Mucosa of descending colon (tissue), 3 donors: ENCODE results near the gene CAPZA2. TPM values are rescaled to one million over a fixed set of nuclear protein-coding genes. Genes with fewer than 3 reads are reported as not detected.
A peak's percentile ranks its signal among the peaks of the same experiment; 100 is the strongest.

Experiments used
- ATAC-seq: fragments of 200-7000 bp; cut with Tn5 transposase; one replicate; pipeline ENCODE4 v1.9.1; 2020; ENCODE audit warnings: mild to moderate bottlenecking, moderate library complexity
- DNase-seq, 3 donors: peaks; one replicate each; pipeline ENCODE4 v3.0.0-alpha.2; 2020
- H3K36me3 ChIP-seq: fragments of 200-600 bp; one replicate; pipeline ENCODE4 v1.8.0; 2021; ENCODE audit warnings: low read depth, mild to moderate bottlenecking
- H3K4me1 ChIP-seq: fragments of 200-600 bp; one replicate; pipeline ENCODE4 v1.8.0; 2021; ENCODE audit warnings: low read depth, mild to moderate bottlenecking
- H3K4me3 ChIP-seq: fragments of 200-600 bp; one replicate; pipeline ENCODE4 v1.8.0; 2021; ENCODE audit warnings: mild to moderate bottlenecking
- H3K9me3 ChIP-seq: fragments of 200-600 bp; one replicate; pipeline ENCODE4 v1.8.0; 2021; ENCODE audit warnings: mild to moderate bottlenecking
- intact Hi-C, 2 donors: fragments of 100-400 bp; cut with DNase I in 1 of 2; cut with micrococcal nuclease in 1 of 2; formaldehyde crosslinking; loops; one replicate each; pipeline versions ENCODE4 v1.11.0 to v1.11.1; 2022; cut with DNase I, micrococcal nuclease
- total RNA-seq, 3 donors: library from RNA; stranded (reverse); fragmentation: NEBNext Ultra II Directional in 2 of 3; extraction: Animal tissue kit (Norgen Biotek cat#: 25700) in 2 of 3; gene quantifications; one replicate each; pipeline versions ENCODE4 v1.2.1 to v1.2.4, GENCODE V29; 2021 to 2023
- TF ChIP-seq, protein P1 (sequence below): fragments of 200-600 bp; IDR thresholded peaks from one replicate; pipeline ENCODE4 v1.8.0; 2022; ENCODE audit warnings: antibody characterized with exemption, mild to moderate bottlenecking
- donor health status: DM: no; HTN: no; CAD: no; lungs with moderate emphysema.
- donor health status: DM: no; HTN: no; CAD: no.
- donor health status: DM: no; HTN: yes; CAD: no.

The CAPZA2 gene
- total RNA-seq, 3 donors from 2014 or later = 161 to 303 (median 221) TPM

DNA sequence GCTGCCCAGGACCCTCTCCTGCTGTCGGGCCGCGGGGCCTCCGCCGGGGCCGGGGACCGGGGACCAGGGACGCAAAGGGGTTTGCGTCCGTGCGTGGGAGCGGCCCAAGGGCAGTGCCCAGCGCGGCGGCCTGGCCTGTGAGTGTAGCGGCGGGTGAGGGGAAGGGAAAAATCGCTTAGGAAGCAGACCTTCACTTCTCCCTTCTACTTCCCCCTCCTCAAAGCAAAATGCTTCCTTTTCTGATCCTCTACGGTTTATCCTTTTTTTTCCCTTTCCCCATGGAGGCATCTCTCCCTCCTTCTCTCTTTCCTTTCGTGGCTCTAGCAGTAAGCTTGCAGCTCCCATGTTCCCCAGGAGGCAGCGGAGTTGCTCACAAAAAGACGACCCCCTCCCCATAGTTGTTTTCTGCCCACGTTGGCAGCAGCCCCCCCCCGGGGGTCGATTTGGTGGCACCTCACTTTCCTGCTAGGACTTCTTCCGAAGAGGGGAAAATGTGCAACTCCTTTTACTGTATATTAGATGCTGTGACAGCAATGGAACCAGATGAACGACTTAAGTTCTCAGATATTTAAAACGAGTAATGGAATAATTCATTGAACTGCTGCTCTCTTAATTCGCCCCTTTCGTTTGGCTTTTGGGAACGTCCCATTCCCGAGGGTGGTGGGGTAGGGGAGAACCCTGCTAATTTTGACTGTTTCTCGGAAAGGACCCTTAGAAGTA is 724 bp downstream of the CAPZA2 start:
- ATAC-seq = peak; percentile 67
- Histone ChIP-seq H3K9me3 (no peaks in the 10 kb centered on the region), H3K4me3 (peak overlapping the region; percentile 60), H3K36me3 (no peaks in the 10 kb centered on the region), H3K4me1 (peaks cover 12% of the 10 kb centered on the region)
- peak; percentile 37 to 55 (median 47) for DNase-seq
- TF ChIP-seq, protein P1, sequence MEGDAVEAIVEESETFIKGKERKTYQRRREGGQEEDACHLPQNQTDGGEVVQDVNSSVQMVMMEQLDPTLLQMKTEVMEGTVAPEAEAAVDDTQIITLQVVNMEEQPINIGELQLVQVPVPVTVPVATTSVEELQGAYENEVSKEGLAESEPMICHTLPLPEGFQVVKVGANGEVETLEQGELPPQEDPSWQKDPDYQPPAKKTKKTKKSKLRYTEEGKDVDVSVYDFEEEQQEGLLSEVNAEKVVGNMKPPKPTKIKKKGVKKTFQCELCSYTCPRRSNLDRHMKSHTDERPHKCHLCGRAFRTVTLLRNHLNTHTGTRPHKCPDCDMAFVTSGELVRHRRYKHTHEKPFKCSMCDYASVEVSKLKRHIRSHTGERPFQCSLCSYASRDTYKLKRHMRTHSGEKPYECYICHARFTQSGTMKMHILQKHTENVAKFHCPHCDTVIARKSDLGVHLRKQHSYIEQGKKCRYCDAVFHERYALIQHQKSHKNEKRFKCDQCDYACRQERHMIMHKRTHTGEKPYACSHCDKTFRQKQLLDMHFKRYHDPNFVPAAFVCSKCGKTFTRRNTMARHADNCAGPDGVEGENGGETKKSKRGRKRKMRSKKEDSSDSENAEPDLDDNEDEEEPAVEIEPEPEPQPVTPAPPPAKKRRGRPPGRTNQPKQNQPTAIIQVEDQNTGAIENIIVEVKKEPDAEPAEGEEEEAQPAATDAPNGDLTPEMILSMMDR = no peak
- intact Hi-C loops = loop anchor here in 1 of 2 donors (5.0 kb wide), 1 partner anchor 89 kb away; the partner anchor contains the start of gene ST7

DNA sequence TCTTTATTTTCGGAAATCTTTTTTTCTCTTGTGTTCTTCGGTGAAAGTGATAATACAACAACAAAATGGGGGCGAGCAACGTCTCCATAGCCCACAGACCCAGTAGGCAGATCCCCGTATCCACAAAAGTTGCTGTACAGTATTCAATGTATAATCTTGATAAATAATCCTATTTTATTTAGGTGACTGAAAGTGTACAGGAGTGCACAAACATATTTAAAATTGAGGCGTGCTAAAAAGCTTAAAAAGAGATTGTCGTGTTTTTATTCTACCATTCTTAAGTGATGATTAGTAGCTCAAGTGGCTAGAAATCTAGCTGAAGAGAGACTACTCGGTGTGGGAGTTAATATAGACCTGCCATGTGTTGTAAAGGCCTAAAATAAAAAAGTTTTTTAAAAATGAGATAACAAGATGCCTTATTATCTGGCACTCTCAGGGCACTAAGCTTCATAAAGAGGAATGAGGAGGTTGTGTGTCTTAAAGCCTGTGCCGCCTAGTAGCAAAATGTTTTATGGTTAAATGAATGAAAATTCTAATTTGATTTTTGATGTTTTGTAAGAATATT is 1.6 kb downstream of the CAPZA2 start:
- DNase-seq (no peak), ATAC-seq (no peak)
- peaks cover 12% of the 10 kb centered on the region for H3K4me1 ChIP-seq
- no peaks in the 10 kb centered on the region for H3K9me3 ChIP-seq
- TF ChIP-seq, protein P1 = no peak
- H3K36me3 ChIP-seq = no peaks in the 10 kb centered on the region
- intact Hi-C loops = loop anchor here in 1 of 2 donors (5.0 kb wide), 1 partner anchor 88 kb away; the partner anchor contains the start of gene ST7
- no peak overlapping the region for H3K4me3 ChIP-seq

DNA sequence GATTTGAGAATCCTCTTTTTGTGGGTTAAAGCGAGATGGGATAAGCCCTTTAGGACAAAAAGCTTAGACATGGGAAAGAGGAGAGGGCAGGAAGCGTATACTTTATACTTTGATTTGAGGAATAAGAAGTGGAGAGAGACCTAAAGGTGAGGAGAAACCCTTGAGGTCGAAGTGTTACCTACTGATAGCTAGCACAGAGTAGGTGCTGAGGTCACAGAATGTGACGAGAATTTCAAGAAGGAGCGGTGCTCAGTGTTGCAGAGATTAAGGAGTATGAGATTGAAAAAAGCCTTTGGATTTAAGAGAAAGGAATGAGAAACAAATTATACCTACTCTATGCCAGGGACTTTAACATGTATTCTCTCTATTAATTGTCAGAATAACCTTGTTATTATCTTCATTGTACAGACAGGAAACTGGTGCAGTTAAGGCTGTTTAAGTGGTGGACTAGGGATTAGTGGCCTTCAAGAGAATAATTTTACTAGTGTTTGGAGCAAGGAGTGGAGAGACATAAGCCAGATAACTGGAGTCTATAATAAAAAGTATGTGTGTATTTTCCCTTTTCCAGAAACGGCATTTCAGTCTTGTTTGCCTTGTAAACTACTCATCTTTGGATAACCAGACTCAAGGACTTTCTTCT is 8.8 kb downstream of the CAPZA2 start:
- Histone ChIP-seq H3K9me3 (no peaks in the 10 kb centered on the region), H3K36me3 (no peaks in the 10 kb centered on the region), H3K4me1 (peaks cover 17% of the 10 kb centered on the region), H3K4me3 (no peak overlapping the region)
- DNase-seq (no peak), ATAC-seq (no peak)
- TF ChIP-seq, protein P1 = no peak
- intact Hi-C loops = no loop called here

DNA sequence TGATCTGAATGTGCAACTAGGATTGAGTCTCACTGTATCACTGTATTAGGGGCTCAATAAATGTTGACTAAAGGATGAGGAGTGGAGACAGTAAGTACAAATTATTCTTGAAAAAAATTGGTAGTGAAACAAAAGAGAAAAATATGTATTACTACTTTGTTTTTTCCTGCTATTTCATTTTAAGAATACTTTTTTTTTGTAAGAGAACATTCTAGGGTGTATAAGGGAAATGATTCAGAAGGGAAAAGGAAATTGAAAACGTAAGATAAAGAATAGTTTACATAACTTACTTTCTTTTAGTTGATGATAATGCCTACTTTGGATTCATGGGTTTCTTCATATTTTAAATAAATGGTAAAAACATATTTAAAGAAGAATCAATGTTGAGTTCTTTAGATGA is 9.6 kb downstream of the CAPZA2 start:
- TF ChIP-seq, protein P1 = no peak
- Histone ChIP-seq H3K4me3 (no peak overlapping the region), H3K9me3 (no peaks in the 10 kb centered on the region), H3K4me1 (peaks cover 26% of the 10 kb centered on the region), H3K36me3 (no peaks in the 10 kb centered on the region)
- DNase-seq (no peak), ATAC-seq (no peak)
- intact Hi-C loops = no loop called here

DNA sequence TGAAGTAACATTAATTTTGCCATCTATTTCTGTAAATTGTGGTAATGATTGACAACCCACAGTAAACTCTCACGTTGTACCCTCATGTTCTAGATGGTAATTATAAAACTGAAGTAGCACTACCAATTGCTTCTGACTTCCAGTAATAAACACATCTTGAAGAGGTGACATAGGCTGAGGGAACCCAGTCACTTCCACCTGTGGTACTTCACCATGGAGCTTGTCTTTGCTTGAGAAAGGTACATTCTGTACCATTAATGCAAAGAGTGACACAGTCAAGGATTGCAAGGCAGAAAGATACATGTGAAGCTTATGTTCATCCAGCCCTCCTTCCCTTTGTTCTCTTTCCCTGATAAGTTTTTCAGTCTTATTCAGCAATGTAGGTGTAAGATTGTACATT is 11.2 kb downstream of the CAPZA2 start:
- H3K4me1 ChIP-seq = peaks cover 27% of the 10 kb centered on the region
- ATAC-seq = peak; percentile 6
- intact Hi-C loops = no loop called here
- no peaks in the 10 kb centered on the region for H3K36me3 ChIP-seq
- DNase-seq = no peak
- TF ChIP-seq, protein P1 = no peak
- H3K4me3 ChIP-seq = no peak overlapping the region
- H3K9me3 ChIP-seq = no peaks in the 10 kb centered on the region
